A549 (cell line): ENCODE data around the gene PPP2R5B.

ENCODE experiments used
- CBX8 ChIP-seq: fragments of 200-600 bp; sonication (generic); IDR thresholded peaks from 2 replicates; pipeline ENCODE4 v1.6.1; 2016
- CEBPB ChIP-seq, 2 experiments: fragments of >200 bp in 1 of 2; sonication (Bioruptor Twin) in 1 of 2; formaldehyde crosslinking in 1 of 2; IDR thresholded peaks; 2 replicates each; pipeline ENCODE4 v1.6.1; 2012 to 2016
- CTCF ChIP-seq: fragments of >200 bp; sonication (Bioruptor Twin); formaldehyde crosslinking; IDR thresholded peaks from 3 replicates; pipeline ENCODE4 v1.5.1; 2016
- EP300 ChIP-seq, 2 experiments: fragments of >200 bp; sonication (Bioruptor Twin); formaldehyde crosslinking; IDR thresholded peaks; 2 replicates in 1 of 2; 3 replicates in 1 of 2; pipeline ENCODE4 v1.6.1; 2016 to 2017
- KDM1A ChIP-seq: fragments of 200-600 bp; sonication (generic); IDR thresholded peaks from 2 replicates; pipeline ENCODE4 v1.6.1; 2016; ENCODE audit warnings: low read depth, mild to moderate bottlenecking
- MAX ChIP-seq: IDR thresholded peaks from 2 replicates; pipeline ENCODE4 v1.6.1; 2012
- MYC ChIP-seq: IDR thresholded peaks from 2 replicates; pipeline ENCODE4 v1.6.1; 2012; ENCODE audit warnings: mild to moderate bottlenecking, inconsistent platforms, low read length, improper control_type of control experiment, borderline replicate concordance
- POLR2A ChIP-seq: IDR thresholded peaks from 2 replicates; pipeline ENCODE4 v1.6.1; 2012; ENCODE audit warnings: mild to moderate bottlenecking, low read length
- TF ChIP-seq, protein P1 (sequence below): IDR thresholded peaks from 2 replicates; pipeline ENCODE4 v1.6.1; 2012
- TF ChIP-seq, protein P2 (sequence below): fragments of 200-600 bp; sonication (generic); IDR thresholded peaks from 2 replicates; pipeline ENCODE4 v1.6.1; 2016; ENCODE audit warnings: antibody characterized with exemption, mild to moderate bottlenecking, moderate library complexity
- TF ChIP-seq, protein P3 (sequence below): IDR thresholded peaks from 2 replicates; pipeline ENCODE4 v1.6.1; 2012; ENCODE audit warnings: low read depth, borderline replicate concordance

DNA sequence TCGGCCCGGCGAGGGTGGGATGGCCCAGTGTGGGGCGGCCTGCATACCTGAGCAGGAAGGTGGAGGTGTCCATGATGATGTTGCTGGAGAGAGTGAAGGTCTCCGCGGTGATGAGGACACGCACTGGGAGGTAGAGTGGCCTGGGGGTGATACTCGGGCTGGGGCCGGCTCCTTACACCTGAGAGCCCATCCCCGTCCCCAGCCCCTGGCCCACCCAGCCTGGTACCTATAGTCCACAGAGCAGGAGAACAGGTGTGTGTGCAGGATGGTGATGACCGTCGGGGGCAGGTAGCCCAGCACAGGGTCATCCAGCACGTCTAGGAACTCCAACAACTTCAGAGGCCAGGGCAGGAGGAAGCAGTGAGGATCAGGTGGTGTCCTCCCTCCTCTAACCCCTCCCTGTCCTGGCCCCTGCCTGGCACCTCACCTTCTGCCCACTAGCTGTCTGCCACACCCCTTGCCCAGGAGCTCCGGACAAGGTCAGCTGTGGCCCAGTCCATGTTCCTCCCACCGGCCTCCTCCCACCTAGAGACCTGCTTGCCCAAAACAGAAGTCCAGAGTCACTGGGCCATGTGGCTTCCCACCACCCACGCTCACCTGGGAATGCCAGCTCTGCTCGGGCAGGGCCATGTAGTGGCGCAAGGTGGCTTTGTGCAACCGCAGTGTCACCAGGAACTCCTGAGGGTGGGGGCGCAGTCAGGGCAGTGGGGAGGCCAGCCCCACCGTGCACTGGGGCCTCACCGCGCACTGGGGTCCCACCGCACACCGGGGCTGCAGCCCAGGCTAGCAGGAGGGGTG lies 18.8 kb upstream of the PPP2R5B start:
- TF ChIP-seq KDM1A = no peak
- no peak for TF ChIP-seq CTCF
- no peak for TF ChIP-seq CBX8
- TF ChIP-seq MAX = no peak
- no peak for TF ChIP-seq MYC
- no peak for TF ChIP-seq CEBPB (IDR thresholded peaks at IDR 0.05)
- TF ChIP-seq POLR2A = no peak
- TF ChIP-seq EP300 (IDR thresholded peaks at IDR 0.05) = no peak
- TF ChIP-seq, protein P1, sequence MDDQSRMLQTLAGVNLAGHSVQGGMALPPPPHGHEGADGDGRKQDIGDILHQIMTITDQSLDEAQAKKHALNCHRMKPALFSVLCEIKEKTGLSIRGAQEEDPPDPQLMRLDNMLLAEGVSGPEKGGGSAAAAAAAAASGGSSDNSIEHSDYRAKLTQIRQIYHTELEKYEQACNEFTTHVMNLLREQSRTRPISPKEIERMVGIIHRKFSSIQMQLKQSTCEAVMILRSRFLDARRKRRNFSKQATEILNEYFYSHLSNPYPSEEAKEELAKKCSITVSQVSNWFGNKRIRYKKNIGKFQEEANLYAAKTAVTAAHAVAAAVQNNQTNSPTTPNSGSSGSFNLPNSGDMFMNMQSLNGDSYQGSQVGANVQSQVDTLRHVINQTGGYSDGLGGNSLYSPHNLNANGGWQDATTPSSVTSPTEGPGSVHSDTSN = no peak
- TF ChIP-seq, protein P2, sequence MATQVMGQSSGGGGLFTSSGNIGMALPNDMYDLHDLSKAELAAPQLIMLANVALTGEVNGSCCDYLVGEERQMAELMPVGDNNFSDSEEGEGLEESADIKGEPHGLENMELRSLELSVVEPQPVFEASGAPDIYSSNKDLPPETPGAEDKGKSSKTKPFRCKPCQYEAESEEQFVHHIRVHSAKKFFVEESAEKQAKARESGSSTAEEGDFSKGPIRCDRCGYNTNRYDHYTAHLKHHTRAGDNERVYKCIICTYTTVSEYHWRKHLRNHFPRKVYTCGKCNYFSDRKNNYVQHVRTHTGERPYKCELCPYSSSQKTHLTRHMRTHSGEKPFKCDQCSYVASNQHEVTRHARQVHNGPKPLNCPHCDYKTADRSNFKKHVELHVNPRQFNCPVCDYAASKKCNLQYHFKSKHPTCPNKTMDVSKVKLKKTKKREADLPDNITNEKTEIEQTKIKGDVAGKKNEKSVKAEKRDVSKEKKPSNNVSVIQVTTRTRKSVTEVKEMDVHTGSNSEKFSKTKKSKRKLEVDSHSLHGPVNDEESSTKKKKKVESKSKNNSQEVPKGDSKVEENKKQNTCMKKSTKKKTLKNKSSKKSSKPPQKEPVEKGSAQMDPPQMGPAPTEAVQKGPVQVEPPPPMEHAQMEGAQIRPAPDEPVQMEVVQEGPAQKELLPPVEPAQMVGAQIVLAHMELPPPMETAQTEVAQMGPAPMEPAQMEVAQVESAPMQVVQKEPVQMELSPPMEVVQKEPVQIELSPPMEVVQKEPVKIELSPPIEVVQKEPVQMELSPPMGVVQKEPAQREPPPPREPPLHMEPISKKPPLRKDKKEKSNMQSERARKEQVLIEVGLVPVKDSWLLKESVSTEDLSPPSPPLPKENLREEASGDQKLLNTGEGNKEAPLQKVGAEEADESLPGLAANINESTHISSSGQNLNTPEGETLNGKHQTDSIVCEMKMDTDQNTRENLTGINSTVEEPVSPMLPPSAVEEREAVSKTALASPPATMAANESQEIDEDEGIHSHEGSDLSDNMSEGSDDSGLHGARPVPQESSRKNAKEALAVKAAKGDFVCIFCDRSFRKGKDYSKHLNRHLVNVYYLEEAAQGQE = no peak
- TF ChIP-seq, protein P3, sequence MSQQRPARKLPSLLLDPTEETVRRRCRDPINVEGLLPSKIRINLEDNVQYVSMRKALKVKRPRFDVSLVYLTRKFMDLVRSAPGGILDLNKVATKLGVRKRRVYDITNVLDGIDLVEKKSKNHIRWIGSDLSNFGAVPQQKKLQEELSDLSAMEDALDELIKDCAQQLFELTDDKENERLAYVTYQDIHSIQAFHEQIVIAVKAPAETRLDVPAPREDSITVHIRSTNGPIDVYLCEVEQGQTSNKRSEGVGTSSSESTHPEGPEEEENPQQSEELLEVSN = no peak
